BJ (cell line): ENCODE results near the gene EPRS1. TPM values are rescaled to one million over a fixed set of nuclear protein-coding genes. Genes with fewer than 3 reads are reported as not detected.
A peak's percentile ranks its signal among the peaks of the same experiment; 100 is the strongest.
"Not testable (repeated sequence)": the region's sequence is repeated elsewhere in the genome, so short reads cannot be mapped to it uniquely, and the experiment has no call there.

Experiments
- CTCF ChIA-PET: fragments of 350-600 bp; formaldehyde crosslinking; extraction: SDS; loops from one replicate; lab custom pipeline; 2021; ENCODE audit warnings: antibody characterized with exemption, inconsistent platforms; lab: Yijun Ruan, JAX
- POLR2A ChIA-PET: fragments of 300-600 bp; sonication (Branson Sonifier 250); formaldehyde crosslinking; extraction: SDS; loops from one replicate; lab custom pipeline; 2021; ENCODE audit warnings: antibody characterized with exemption; lab: Charles Lee
- DNase-seq: peaks from one replicate; pipeline ENCODE4 v3.0.0-alpha.2; 2011; ENCODE audit warnings: low read depth
- H3K27me3 ChIP-seq: 2 replicates; pipeline ENCODE4 v1.6.0; 2011; ENCODE audit warnings: low read length; ENCODE audit not compliant: control insufficient read depth, insufficient read depth
- H3K36me3 ChIP-seq: 2 replicates; pipeline ENCODE4 v1.5.1; 2011; ENCODE audit warnings: low read length; ENCODE audit not compliant: control insufficient read depth, insufficient read depth
- H3K4me3 ChIP-seq: 2 replicates; pipeline ENCODE4 v1.5.1; 2011; ENCODE audit warnings: low read depth, mild to moderate bottlenecking, control low read depth, low read length
- polyA plus RNA-seq: library from polyadenylated mRNA; depleted of rRNA; stranded (reverse); fragments of >200 nt; gene quantifications from 2 replicates; pipeline ENCODE4 v1.2.3, GENCODE V29; 2011
- TF ChIP-seq, protein P1 (sequence below): IDR thresholded peaks from 2 replicates; pipeline ENCODE4 v1.5.1; 2011; ENCODE audit warnings: low read depth, mild to moderate bottlenecking, control low read depth, inconsistent platforms, low read length, moderate library complexity; ENCODE audit not compliant: insufficient read depth

Gene EPRS1
- polyA plus RNA-seq, 1 experiment, result 88.7 TPM

DNA sequence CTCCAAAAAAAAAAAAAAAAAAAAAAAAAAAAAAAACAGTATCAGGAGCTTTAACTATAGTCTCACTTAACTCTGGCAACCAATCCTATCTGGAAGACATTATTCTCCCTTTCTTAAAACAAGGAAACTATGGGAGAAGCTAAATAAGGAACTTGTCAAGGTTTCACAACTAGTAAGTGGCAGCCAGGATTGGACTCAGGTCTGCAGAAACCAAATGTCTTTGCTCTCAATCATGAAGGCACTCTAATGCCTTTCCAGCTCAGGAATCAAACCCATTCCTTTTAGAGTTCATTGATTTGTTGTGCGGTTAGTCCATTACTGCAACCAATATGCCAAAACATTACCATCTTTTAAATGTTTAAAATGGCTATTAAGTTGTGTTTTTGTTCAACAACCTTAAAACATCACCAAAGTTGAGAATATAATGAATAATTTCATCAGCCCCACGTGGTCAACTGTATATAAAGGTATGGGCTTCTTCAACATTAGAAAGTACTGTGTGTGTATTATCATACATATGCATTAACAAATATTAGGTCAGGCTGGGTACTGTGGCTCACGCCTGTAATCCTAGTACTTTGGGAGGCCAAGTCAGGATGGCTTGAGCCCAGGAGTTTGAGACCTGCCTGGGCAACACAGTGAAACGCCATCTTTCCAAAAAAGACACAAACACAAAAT is 1.5 kb downstream of the EPRS1 start:
- CTCF ChIA-PET, result interaction anchor here (0.6 kb wide), 1 partner anchor 711 kb away, joined by 4 read pairs; no protein-coding TSS in a partner anchor

DNA sequence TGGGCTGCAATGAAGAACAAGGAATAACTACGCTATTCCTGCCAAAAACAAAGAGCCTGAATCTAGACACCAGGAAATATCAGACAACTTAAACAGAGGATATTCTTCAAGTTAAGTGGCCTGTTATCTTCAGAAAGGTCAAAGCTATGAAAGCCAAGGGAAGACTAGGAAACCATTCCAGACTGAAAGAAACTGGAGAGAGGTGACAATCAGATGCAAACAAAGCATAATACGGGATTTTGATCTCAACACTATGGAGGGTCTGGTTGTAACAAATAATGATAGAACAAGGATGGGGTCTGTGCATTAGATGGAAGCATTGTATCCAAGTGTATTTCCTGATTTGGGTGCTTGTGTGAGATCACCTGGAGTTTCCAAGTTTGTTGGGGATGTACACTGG is 2.7 kb downstream of the EPRS1 start:
- no peaks in the 10 kb centered on the region for H3K27me3 ChIP-seq
- POLR2A ChIA-PET, result no interaction called here
- CTCF ChIA-PET, result no interaction called here
- no peak for DNase-seq
- H3K36me3 ChIP-seq, result peaks cover 5% of the 10 kb centered on the region
- no peak overlapping the region for H3K4me3 ChIP-seq
- TF ChIP-seq, protein P1, sequence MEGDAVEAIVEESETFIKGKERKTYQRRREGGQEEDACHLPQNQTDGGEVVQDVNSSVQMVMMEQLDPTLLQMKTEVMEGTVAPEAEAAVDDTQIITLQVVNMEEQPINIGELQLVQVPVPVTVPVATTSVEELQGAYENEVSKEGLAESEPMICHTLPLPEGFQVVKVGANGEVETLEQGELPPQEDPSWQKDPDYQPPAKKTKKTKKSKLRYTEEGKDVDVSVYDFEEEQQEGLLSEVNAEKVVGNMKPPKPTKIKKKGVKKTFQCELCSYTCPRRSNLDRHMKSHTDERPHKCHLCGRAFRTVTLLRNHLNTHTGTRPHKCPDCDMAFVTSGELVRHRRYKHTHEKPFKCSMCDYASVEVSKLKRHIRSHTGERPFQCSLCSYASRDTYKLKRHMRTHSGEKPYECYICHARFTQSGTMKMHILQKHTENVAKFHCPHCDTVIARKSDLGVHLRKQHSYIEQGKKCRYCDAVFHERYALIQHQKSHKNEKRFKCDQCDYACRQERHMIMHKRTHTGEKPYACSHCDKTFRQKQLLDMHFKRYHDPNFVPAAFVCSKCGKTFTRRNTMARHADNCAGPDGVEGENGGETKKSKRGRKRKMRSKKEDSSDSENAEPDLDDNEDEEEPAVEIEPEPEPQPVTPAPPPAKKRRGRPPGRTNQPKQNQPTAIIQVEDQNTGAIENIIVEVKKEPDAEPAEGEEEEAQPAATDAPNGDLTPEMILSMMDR, result no peak

More for the DNA sequence above, 1.5 kb downstream of the EPRS1 start:
- POLR2A ChIA-PET, result interaction anchor here (0.6 to 0.7 kb wide), 3 partner anchors 8 to 688 kb away, joined by 6 to 18 read pairs (median 7); no protein-coding TSS in a partner anchor
- peaks cover 3% of the 10 kb centered on the region for H3K36me3 ChIP-seq
- H3K4me3 ChIP-seq, result peak overlapping the region; percentile 99
- DNase-seq, result no peak
- no peaks in the 10 kb centered on the region for H3K27me3 ChIP-seq
- TF ChIP-seq, protein P1, result no peak

DNA sequence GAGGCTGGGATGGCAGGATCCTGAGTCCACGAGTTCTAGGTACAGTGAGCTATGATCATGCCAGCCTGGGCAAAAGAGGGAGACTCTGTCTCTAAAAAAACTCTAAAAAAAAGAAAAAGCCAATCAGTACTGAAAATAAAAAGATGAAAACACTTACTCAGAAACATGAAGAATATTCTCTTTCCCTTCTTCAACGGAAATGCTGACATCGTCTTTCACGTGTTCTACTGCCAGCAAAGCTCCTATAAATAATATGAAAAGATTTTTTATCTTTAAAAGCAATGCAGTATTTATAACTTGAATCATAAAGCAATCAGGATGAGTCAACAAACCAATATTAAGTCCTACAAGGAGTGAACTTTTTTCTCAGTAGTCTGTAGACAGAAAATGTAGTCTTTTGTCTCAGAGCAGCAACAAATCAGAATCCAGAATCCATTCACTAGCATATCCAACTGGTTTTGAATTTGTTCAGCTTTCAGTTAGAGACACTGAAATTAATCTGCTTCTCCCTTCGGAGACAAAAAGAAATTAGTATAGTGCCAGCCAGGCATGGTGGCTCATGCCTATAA is 6.2 kb downstream of the EPRS1 start:
- POLR2A ChIA-PET, result interaction anchor here (0.6 kb wide), 1 partner anchor 86 kb away, joined by 4 read pairs; no protein-coding TSS in a partner anchor
- Histone ChIP-seq H3K36me3 (peaks cover 5% of the 10 kb centered on the region), H3K4me3 (no peak overlapping the region), H3K27me3 (no peaks in the 10 kb centered on the region)
- TF ChIP-seq, protein P1, result no peak
- DNase-seq, result no peak
- CTCF ChIA-PET, result no interaction called here

DNA sequence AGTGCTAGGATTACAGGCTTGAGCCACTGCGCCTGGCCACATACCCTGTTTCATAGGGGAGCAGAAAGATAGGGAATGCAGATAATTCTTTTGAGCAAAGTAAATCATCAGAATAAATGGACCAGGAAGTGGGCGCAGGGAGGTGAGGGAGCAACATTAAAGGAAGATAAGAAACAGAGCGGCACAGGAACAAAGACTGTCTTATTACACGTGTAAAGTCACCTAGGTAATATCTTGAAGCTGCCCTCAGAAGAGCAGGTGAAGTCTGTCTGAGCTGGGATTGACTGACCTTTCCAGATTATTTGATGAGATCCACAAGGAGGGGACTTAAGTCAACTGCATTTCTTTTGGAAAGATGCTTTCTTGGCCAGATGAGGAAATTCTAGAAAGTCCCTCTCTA is 7.7 kb downstream of the EPRS1 start:
- ChIA-PET POLR2A (no interaction called here), CTCF (interaction anchor here (1.1 kb wide), 1 partner anchor 15 kb away, joined by 4 read pairs; no protein-coding TSS in a partner anchor)
- Histone ChIP-seq H3K36me3 (peaks cover 5% of the 10 kb centered on the region), H3K27me3 (no peaks in the 10 kb centered on the region), H3K4me3 (no peak overlapping the region)
- TF ChIP-seq, protein P1, result no peak
- DNase-seq, result no peak

DNA sequence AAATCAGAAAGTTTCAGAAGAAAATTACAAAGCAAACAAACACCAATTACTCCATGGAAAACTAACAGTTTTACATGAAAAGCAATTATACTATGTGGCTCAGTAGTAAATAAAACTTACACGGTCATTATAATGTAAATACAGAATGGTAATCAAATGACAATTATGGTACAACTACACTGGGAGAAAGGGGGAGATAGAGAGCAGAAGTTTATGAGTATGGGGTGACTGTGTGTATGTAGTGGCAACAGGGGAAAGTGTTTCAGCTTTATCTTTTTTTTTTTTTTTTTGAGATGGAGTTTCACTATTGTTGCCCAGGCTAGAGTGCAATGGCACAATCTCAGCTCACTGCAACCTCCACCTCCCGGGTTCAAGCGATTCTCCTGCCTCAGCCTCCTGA is 8.5 kb downstream of the EPRS1 start:
- POLR2A ChIA-PET, H3K36me3 ChIP-seq, DNase-seq, H3K4me3 ChIP-seq, H3K27me3 ChIP-seq: not testable (repeated sequence)
- CTCF ChIA-PET, result interaction anchor here (1.1 kb wide), 1 partner anchor 14 kb away, joined by 4 read pairs; no protein-coding TSS in a partner anchor
